HCT116 (cell line): ENCODE data around the gene ZNF283. TPM values are rescaled to one million over a fixed set of nuclear protein-coding genes. Genes with fewer than 3 reads are reported as not detected.
"Not testable (repeated sequence)": the region's sequence is repeated elsewhere in the genome, so short reads cannot be mapped to it uniquely, and the experiment has no call there.

Experiments used
- ATAC-seq: fragments of 200-7000 bp; cut with Tn5 transposase; 2 replicates; pipeline ENCODE4 v1.9.1; 2020; ENCODE audit warnings: mild to moderate bottlenecking, moderate library complexity
- BruUV-seq: library from RNA; stranded (reverse); fragments of 400-500 nt; replicated peaks from 2 replicates; lab custom pipeline; 2021; lab: Mats Ljungman, UMichigan
- CTCF ChIA-PET: fragments of 300-600 bp; sonication (Branson Sonifier 250); formaldehyde crosslinking; loops from one replicate; lab custom pipeline; 2021; ENCODE audit warnings: antibody characterized with exemption; lab: Charles Lee
- POLR2A ChIA-PET: fragments of 300-600, 350-600 bp; sonication (Branson Sonifier 250); formaldehyde crosslinking; loops from one replicate; lab custom pipeline; 2021; ENCODE audit warnings: antibody characterized with exemption; lab: Charles Lee
- RAD21 ChIA-PET, 2 experiments: fragments of 300-600 bp; sonication (Branson Sonifier 250); formaldehyde crosslinking; loops; one replicate each; lab custom pipeline; 2023; ENCODE audit warnings: low total read pairs in 2 of 2; ENCODE audit not compliant: uncharacterized antibody in 2 of 2, unreplicated experiment in 2 of 2, low non-redundant PET in 1 of 2; lab: Charles Lee
- DNase-seq: peaks from one replicate; pipeline ENCODE4 v3.0.0-alpha.2; 2010; ENCODE audit warnings: low read depth, low spot score
- H2AFZ ChIP-seq: fragments of 200-600 bp; shearing (Covaris generic), sonication (generic); 2 replicates; pipeline ENCODE4 v1.6.1; 2017; ENCODE audit warnings: low read depth, mixed run types, mixed read lengths, antibody characterized with exemption, low read length; ENCODE audit not compliant: poor library complexity, severe bottlenecking
- H3K27ac ChIP-seq: 2 replicates; pipeline ENCODE4 v1.5.1; 2012; ENCODE audit warnings: low read depth, low read length
- H3K27me3 ChIP-seq: fragments of 200-600 bp; sonication (generic); 2 replicates; pipeline ENCODE4 v1.6.1; 2016; ENCODE audit warnings: mixed run types, low read length, mixed read lengths; ENCODE audit not compliant: insufficient read depth
- H3K36me3 ChIP-seq, 2 experiments: fragments of 200-500 bp in 1 of 2; fragments of 200-600 bp in 1 of 2; sonication (Bioruptor generic) in 1 of 2; sonication (generic) in 1 of 2; 2 replicates each; pipeline versions ENCODE4 v1.5.1 to v1.6.1; 2014 to 2016; ENCODE audit warnings: low read length in 2 of 2, inconsistent platforms in 1 of 2, mixed read lengths in 1 of 2, mixed run types in 1 of 2; ENCODE audit not compliant: insufficient read depth in 2 of 2, control insufficient read depth in 1 of 2
- H3K4me1 ChIP-seq, 2 experiments: fragments of 200-600 bp in 1 of 2; sonication (generic) in 1 of 2; 2 replicates each; pipeline versions ENCODE4 v1.5.1 to v1.6.1; 2012 to 2017; ENCODE audit warnings: low read length in 2 of 2, inconsistent platforms in 1 of 2, mild to moderate bottlenecking in 1 of 2, mixed read lengths in 1 of 2, mixed run types in 1 of 2, moderate library complexity in 1 of 2; ENCODE audit not compliant: insufficient read depth in 2 of 2, control insufficient read depth in 1 of 2
- H3K4me2 ChIP-seq: fragments of 200-600 bp; sonication (generic); 2 replicates; pipeline ENCODE4 v1.6.1; 2017; ENCODE audit warnings: mixed run types, low read length, mixed read lengths
- H3K4me3 ChIP-seq, 2 experiments: fragments of 200-600 bp in 1 of 2; sonication (generic) in 1 of 2; replicated peaks in 1 of 2; 2 replicates each; pipeline ENCODE4 v1.5.1; 2011 to 2016; ENCODE audit warnings: low read length in 2 of 2, control low read depth in 1 of 2, low read depth in 1 of 2, mild to moderate bottlenecking in 1 of 2, mixed read lengths in 1 of 2, mixed run types in 1 of 2
- H3K79me2 ChIP-seq: fragments of 200-600 bp; sonication (generic); 2 replicates; pipeline ENCODE4 v1.6.1; 2017; ENCODE audit warnings: mild to moderate bottlenecking, mixed run types, low read length, moderate library complexity, mixed read lengths; ENCODE audit not compliant: insufficient read depth
- H3K9ac ChIP-seq: fragments of 200-600 bp; sonication (generic); 2 replicates; pipeline ENCODE4 v1.6.1; 2016; ENCODE audit warnings: low read length, mixed read lengths
- H3K9me2 ChIP-seq: fragments of 200-600 bp; sonication (generic), shearing (Covaris generic); 2 replicates; pipeline ENCODE4 v1.6.1; 2017; ENCODE audit warnings: mixed run types, mild to moderate bottlenecking, moderate library complexity; ENCODE audit not compliant: insufficient read depth
- H3K9me3 ChIP-seq, 2 experiments: fragments of 200-500 bp in 1 of 2; fragments of 200-600 bp in 1 of 2; sonication (Bioruptor generic) in 1 of 2; sonication (generic) in 1 of 2; 2 replicates each; pipeline ENCODE4 v1.6.1; 2014 to 2017; ENCODE audit warnings: low read length in 2 of 2, mixed read lengths in 2 of 2, inconsistent platforms in 1 of 2, low read depth in 1 of 2, mild to moderate bottlenecking in 1 of 2, mixed run types in 1 of 2, moderate library complexity in 1 of 2; ENCODE audit not compliant: control insufficient read depth in 1 of 2, insufficient read depth in 1 of 2
- H4K20me1 ChIP-seq: fragments of 200-600 bp; sonication (generic), shearing (Covaris generic); 2 replicates; pipeline ENCODE4 v1.6.1; 2017; ENCODE audit warnings: mixed run types, mild to moderate bottlenecking, moderate library complexity; ENCODE audit not compliant: insufficient read depth
- CBX3 ChIP-seq: IDR thresholded peaks from 2 replicates; pipeline ENCODE4 v1.6.1; 2012; ENCODE audit warnings: low read depth
- CEBPB ChIP-seq: IDR thresholded peaks from 2 replicates; pipeline ENCODE4 v1.6.1; 2012; ENCODE audit warnings: low read depth
- ELF1 ChIP-seq: IDR thresholded peaks from 2 replicates; pipeline ENCODE4 v1.6.1; 2012; ENCODE audit warnings: low read depth, borderline replicate concordance
- MAX ChIP-seq: IDR thresholded peaks from 2 replicates; pipeline ENCODE4 v1.6.1; 2012
- YY1 ChIP-seq: IDR thresholded peaks from 2 replicates; pipeline ENCODE4 v1.6.1; 2011; ENCODE audit warnings: low read length, low read depth, moderate library complexity, mild to moderate bottlenecking; ENCODE audit not compliant: insufficient replicate concordance; ENCODE audit errors: extremely low read depth
- ZNF274 ChIP-seq: fragments of 200-500 bp; sonication (Bioruptor generic); IDR thresholded peaks from 2 replicates; pipeline ENCODE4 v1.6.1; 2014; ENCODE audit warnings: mild to moderate bottlenecking, low read depth, low read length, inconsistent platforms
- intact Hi-C: fragments of 100-400 bp; cut with micrococcal nuclease; formaldehyde crosslinking; loops from 2 replicates; pipeline ENCODE4 v1.10.0; 2022
- total RNA-seq: library from RNA; stranded (reverse); gene quantifications from one replicate; pipeline ENCODE4 v1.2.1, GENCODE V29; 2021; ENCODE audit not compliant: unreplicated experiment

The ZNF283 gene
- total RNA-seq, 1 experiment from 2014 or later, result 7.6 TPM

- intact Hi-C loops, H4K20me1 ChIP-seq, H3K36me3 ChIP-seq, CTCF ChIA-PET, H3K27me3 ChIP-seq, H3K4me2 ChIP-seq, RAD21 ChIA-PET, ATAC-seq, H3K27ac ChIP-seq, H2AFZ ChIP-seq, H3K4me1 ChIP-seq, BruUV-seq, DNase-seq, H3K9me2 ChIP-seq, H3K4me3 ChIP-seq, H3K9ac ChIP-seq, POLR2A ChIA-PET, H3K79me2 ChIP-seq: not testable (repeated sequence)
- peaks cover 12 to 16% of the 10 kb centered on the region in 2 experiments; a peak in 1 of 4 replicates for H3K9me3 ChIP-seq
Observed at GRCh38 chr19:43866923-43867322, 39.8 kb downstream of the ZNF283 start.

- Histone ChIP-seq H3K27ac (peak overlapping the region; percentile 30; the same call in 1 of the 2 replicates), H3K36me3 (no peaks in the 10 kb centered on the region), H3K4me2 (no peak overlapping the region), H3K9me2 (no peaks in the 10 kb centered on the region), H3K4me1 (peaks cover 0 to 12% of the 10 kb centered on the region in 2 experiments; a peak in 2 of 4 replicates), H4K20me1 (no peaks in the 10 kb centered on the region), H2AFZ (no peak overlapping the region), H3K4me3 (no peak overlapping the region), H3K79me2 (no peaks in the 10 kb centered on the region), H3K9me3 (peaks cover 36 to 41% of the 10 kb centered on the region in 2 experiments; a peak in 3 of 4 replicates), H3K27me3 (no peaks in the 10 kb centered on the region), H3K9ac (no peak overlapping the region)
- RAD21 ChIA-PET, result no interaction called here
- DNase-seq, result peak; percentile 10
- no TSS peak for BruUV-seq
- TF ChIP-seq MAX (no peak), CBX3 (no peak), ELF1 (no peak), CEBPB (no peak), YY1 (no peak), ZNF274 (peak; percentile 98)
- ATAC-seq, result peak; percentile 40; the same call in 1 of the 2 replicates
- CTCF ChIA-PET, result no interaction called here
- intact Hi-C loops, result no loop called here
- POLR2A ChIA-PET, result no interaction called here
Observed at GRCh38 chr19:43872547-43873336, 45.6 kb downstream of the ZNF283 start.
